ENCODE results near the gene TTC23. TPM values are rescaled to one million over a fixed set of nuclear protein-coding genes. Genes with fewer than 3 reads are reported as not detected.

TTC23 gene
- 10 to 100 TPM; 14.7 to 25.3 (median 19.3) TPM for total RNA-seq

GRCh38 chr15:99249270-99249841 lies at the start of gene TTC23:
TTC23 (minus strand) TSS chr15:99249581; CDS start chr15:99228712, 20,869 bp downstream.
- Histone ChIP-seq H3K27me3 (no peaks in the 10 kb centered on the region), H3K9me3 (no peaks in the 10 kb centered on the region), H3K4me1 (peaks cover 20 to 56% (median 46%) of the 10 kb centered on the region in 4 donors), H3K36me3 (peaks cover 0 to 9% (median 4%) of the 10 kb centered on the region in 4 donors), H3K27ac (replicated peaks in 1 of 4) (peak within 1 kb of the TSS; percentile 85 to 95 (median 92)), H3K4me3 (peak within 1 kb of the TSS; percentile 78 to 90 (median 84))
- TF ChIP-seq EP300 (IDR thresholded peaks at IDR 0.05) (no peak), POLR2A (IDR thresholded peaks at IDR 0.05; ENCODE audit: low read depth) (no peak), CTCF (IDR thresholded peaks at IDR 0.05) (no peak), POLR2AphosphoS5 (IDR thresholded peaks at IDR 0.05) (peak; percentile 76 to 84)
- intact Hi-C loops (cut with DNase I), result no loop called here
- 8% methylated on average over 14 of the region's 14 CpGs for WGBS
- DNase-seq (ENCODE audit: extremely low spot score), result no peak

- intact Hi-C loops (cut with DNase I), result no loop called here
These were observed 47.0 kb upstream of the TTC23 start for GRCh38 chr15:99296386-99296785.

GRCh38 chr15:99295840-99296239 lies 46.5 kb upstream of the TTC23 start:
- Histone ChIP-seq H3K9me3 (no peaks in the 10 kb centered on the region), H3K4me1 (peaks cover 0 to 28% (median 21%) of the 10 kb centered on the region in 4 donors), H3K36me3 (peaks cover 0 to 16% (median 2%) of the 10 kb centered on the region in 4 donors), H3K27me3 (no peaks in the 10 kb centered on the region), H3K4me3 (no peak overlapping the region), H3K27ac (replicated peaks in 1 of 4) (peak overlapping the region in 2 of 4 donors; percentile 15 to 36)
- TF ChIP-seq POLR2AphosphoS5 (IDR thresholded peaks at IDR 0.05) (no peak), POLR2A (IDR thresholded peaks at IDR 0.05; ENCODE audit: low read depth) (no peak), EP300 (IDR thresholded peaks at IDR 0.05) (no peak), CTCF (IDR thresholded peaks at IDR 0.05) (no peak)
- intact Hi-C loops (cut with DNase I), result no loop called here
- no peak for DNase-seq (ENCODE audit: extremely low spot score)

More at GRCh38 chr15:99296386-99296785, 47.0 kb upstream of the TTC23 start:
- DNase-seq (ENCODE audit: extremely low spot score), result no peak
- peak overlapping the region in 2 of 4 donors; percentile 15 to 36 for H3K27ac ChIP-seq (replicated peaks in 1 of 4)
- peaks cover 0 to 16% (median 2%) of the 10 kb centered on the region in 4 donors for H3K36me3 ChIP-seq
- H3K4me3 ChIP-seq, result no peak overlapping the region
- no peaks in the 10 kb centered on the region for H3K27me3 ChIP-seq
- no peak for TF ChIP-seq EP300 (IDR thresholded peaks at IDR 0.05)
- H3K4me1 ChIP-seq, result peaks cover 0 to 28% (median 21%) of the 10 kb centered on the region in 4 donors
- 69% methylated on average over 2 of the region's 2 CpGs for WGBS
- H3K9me3 ChIP-seq, result no peaks in the 10 kb centered on the region

GRCh38 chr15:99291643-99292042 lies 42.3 kb upstream of the TTC23 start:
- intact Hi-C loops (cut with DNase I), result no loop called here
- H3K27ac ChIP-seq (replicated peaks in 1 of 4), result no peak overlapping the region
- H3K4me3 ChIP-seq, result no peak overlapping the region
- peaks cover 0 to 26% (median 4%) of the 10 kb centered on the region in 4 donors for H3K36me3 ChIP-seq
- TF ChIP-seq CTCF (IDR thresholded peaks at IDR 0.05), result no peak
- no peak for TF ChIP-seq POLR2AphosphoS5 (IDR thresholded peaks at IDR 0.05)
- TF ChIP-seq EP300 (IDR thresholded peaks at IDR 0.05), result no peak
- no peak for TF ChIP-seq POLR2A (IDR thresholded peaks at IDR 0.05; ENCODE audit: low read depth)
- DNase-seq (ENCODE audit: extremely low spot score), result no peak
- H3K27me3 ChIP-seq, result no peaks in the 10 kb centered on the region
- no peaks in the 10 kb centered on the region for H3K9me3 ChIP-seq
- H3K4me1 ChIP-seq, result peaks cover 0 to 10% (median 8%) of the 10 kb centered on the region in 4 donors

GRCh38 chr15:99283717-99284116 lies 34.3 kb upstream of the TTC23 start:
- Histone ChIP-seq H3K36me3 (peaks cover 0 to 11% (median 0%) of the 10 kb centered on the region in 4 donors), H3K4me1 (peaks cover 4 to 7% (median 5%) of the 10 kb centered on the region in 4 donors), H3K27me3 (no peaks in the 10 kb centered on the region), H3K9me3 (no peaks in the 10 kb centered on the region), H3K4me3 (no peak overlapping the region), H3K27ac (replicated peaks in 1 of 4) (no peak overlapping the region)
- no peak for TF ChIP-seq CTCF (IDR thresholded peaks at IDR 0.05)
- no peak for TF ChIP-seq EP300 (IDR thresholded peaks at IDR 0.05)
- no peak for TF ChIP-seq POLR2AphosphoS5 (IDR thresholded peaks at IDR 0.05)
- no peak for TF ChIP-seq POLR2A (IDR thresholded peaks at IDR 0.05; ENCODE audit: low read depth)
- DNase-seq (ENCODE audit: extremely low spot score), result no peak
- intact Hi-C loops (cut with DNase I), result no loop called here
